HG02642 (cell line): ENCODE data around the gene FAM184B.

ENCODE experiments used
- ATAC-seq: cut with Tn5 transposase; IDR thresholded peaks from one replicate; pipeline ENCODE4 v1.9.1; 2021; ENCODE audit warnings: mild to moderate bottlenecking; ENCODE audit not compliant: unreplicated experiment, poor library complexity

FAM184B gene

GRCh38 chr4:17647176-17647806, 134.1 kb downstream of the FAM184B start:
- no peak for ATAC-seq

DNA sequence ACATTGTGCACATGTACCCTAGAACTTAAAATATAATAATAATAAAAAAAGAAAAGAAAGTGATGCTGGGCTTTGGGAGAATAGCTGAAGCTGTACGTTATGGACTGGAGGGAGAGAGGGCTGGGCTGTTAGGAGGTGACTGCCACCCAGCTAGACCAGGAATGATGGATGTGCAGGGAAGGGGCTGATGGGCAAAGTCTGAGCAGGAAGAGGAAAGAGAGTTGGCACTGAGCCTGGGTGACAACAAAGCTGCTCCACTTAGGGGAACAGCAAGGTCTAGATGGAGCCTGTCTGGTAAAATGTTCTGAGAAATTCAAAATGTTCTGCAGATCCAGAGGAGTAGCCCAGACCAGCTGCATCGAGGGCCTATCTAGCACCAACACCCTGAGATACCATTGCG, 134.7 kb downstream of the FAM184B start:
- ATAC-seq: no peak

- no peak for ATAC-seq
These were observed 139.0 kb downstream of the FAM184B start for GRCh38 chr4:17642398-17642783.

DNA sequence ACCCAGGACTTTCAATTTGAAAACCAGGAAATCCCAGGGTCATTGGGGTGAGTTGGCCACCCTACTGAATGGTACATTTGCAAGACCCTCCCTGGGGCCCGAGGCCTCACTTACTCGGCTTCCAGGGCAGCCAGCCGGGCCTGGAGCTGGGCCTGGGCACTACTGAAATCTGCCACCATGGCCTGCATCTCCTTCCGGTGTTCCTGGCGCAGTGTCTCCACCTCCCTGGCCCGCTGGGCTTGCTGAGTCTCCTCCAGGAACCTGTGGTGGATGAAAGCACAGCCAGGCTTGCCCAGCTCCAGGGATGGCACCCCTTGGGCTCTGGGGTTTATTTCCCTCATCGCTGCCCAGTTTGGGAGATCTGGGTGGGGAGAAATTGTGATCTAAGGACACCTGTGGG, 142.3 kb downstream of the FAM184B start:
- ATAC-seq: no peak

GRCh38 chr4:17636696-17637622, 144.5 kb downstream of the FAM184B start:
- peak; percentile 90 for ATAC-seq

DNA sequence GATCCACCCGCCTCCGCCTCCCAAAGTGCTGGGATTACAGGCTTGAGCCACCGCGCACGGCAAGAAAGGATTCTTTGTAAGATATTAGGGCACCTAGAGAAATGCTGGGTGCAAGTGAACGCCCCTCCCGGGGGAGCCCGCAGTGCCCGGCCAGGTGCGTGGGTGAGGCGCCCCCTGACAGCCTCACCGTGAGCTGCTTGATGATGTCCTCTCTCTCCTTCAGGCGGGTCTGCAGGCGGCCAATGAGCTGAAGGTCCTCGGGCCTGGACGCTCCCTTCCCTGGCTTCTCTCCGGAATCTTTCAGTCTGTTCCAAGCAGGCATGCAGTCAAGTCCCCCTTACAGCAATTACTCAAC, 145.1 kb downstream of the FAM184B start:
- peak; percentile 32 for ATAC-seq

DNA sequence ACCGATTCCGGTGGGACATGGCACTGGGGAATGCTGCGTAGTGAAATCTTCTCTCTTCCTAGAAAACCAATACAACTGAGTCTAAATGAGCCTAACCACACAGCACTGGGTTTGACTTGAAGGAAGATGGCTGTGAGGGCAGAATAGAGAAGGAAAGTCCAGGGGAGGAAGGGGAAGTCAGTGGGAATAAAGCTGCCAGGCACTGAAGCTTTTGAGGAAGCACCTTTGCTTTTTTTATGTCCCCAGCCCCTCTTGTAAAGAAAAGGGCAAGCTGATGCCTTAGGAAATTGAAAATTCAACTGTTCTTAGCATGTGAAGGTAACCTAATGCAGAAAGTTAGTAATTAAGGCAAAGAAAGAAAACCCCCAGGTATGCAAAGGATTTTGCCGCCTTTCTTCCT, 146.4 kb downstream of the FAM184B start:
- ATAC-seq: no peak

- ATAC-seq: no peak
These were observed 147.8 kb downstream of the FAM184B start for GRCh38 chr4:17633600-17633999.

- no peak for ATAC-seq
These were observed 151.2 kb downstream of the FAM184B start for GRCh38 chr4:17630228-17630627.

- no peak for ATAC-seq
These were observed 156.6 kb downstream of the FAM184B start for GRCh38 chr4:17624821-17625220.

DNA sequence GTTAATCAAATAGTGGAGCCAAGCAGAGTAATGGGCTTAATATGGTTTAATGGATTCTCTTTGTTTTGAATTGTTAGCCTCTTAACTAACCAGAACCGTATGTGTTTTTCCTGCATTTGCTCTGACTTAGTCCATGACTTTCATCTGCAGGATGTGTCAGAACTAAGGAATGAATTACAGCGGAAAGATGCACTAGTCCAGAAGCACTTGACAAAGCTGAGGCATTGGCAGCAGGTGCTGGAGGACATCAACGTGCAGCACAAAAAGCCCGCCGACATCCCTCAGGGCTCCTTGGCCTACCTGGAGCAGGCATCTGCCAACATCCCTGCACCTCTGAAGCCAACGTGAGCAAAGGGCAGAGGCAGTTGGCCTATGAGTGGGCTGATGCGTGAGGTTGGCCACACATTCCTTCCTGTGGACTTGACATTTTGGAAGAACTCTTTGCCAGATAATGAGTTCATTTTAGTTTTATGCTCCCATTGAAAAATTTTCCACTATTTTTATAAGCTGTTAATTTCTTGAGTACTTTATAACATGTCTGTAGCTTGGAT, 157.9 kb downstream of the FAM184B start:
- no peak for ATAC-seq

- no peak for ATAC-seq
These were observed 161.9 kb downstream of the FAM184B start for GRCh38 chr4:17619416-17620105.

- ATAC-seq: no peak
These were observed 162.5 kb downstream of the FAM184B start for GRCh38 chr4:17618926-17619325.

DNA sequence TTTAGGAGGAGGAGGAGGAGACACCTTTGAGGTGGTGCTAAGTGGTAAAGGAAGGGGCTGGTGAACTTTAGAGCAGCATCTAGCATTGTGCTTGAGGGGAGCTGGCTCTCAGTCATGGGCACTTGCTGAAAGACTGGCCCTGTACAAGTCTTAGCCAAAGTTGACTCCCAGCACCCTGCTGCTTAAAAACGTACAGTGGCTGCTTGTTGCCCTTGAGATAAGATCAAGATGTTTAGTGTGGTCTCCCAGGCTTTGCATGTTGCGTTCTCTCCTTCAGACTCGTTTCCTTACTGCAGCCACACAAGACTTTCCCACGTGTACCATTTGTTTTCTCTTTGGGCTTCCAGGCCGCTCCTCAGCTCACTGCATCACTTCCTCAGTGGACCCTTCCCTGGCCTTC, 165.1 kb downstream of the FAM184B start:
- no peak for ATAC-seq

DNA sequence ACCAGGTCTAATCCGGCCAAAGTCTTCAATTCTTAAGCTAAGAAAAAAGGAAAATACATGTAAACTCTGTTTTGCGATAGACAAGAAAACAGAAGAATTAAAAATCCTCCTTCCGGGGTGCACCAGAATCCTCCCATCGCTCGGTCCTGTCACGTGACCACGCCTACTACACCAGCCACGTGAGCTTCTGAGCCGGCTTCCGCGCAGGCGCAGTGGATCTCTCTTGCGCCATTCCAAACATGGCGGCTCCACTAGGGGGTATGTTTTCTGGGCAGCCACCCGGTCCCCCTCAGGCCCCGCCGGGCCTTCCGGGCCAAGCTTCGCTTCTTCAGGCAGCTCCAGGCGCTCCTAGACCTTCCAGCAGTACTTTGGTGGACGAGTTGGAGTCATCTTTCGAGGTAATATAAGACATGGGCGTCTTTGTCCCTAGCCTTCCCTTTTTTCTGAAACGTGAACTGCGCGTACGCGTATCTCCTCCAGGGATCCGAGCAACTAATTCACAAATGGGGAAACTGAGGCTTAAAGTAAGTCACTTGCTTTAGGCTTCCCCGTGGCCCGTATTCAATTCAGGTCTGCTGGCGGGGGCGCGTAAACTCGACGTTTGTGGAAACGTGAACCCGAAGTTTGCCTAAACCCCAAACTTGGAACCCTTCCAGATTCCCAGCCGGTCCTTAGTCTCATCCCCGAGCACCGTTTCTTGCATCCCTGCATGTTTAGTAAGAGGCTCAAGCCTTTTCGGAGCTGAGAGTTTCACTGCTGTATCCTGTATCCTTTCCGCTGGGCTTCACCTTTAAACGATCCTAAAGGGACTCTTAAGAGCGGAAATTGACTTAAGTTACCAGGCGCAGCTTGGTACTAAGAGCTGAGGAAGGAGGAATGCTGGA, 166.8 kb downstream of the FAM184B start, which contains the start of gene MED28:
TSS of gene MED28 (plus strand) at position 226 of the 884 bp plus-strand sequence. CDS start at position 240, 14 bp downstream.
- peak; percentile 95 for ATAC-seq

GRCh38 chr4:17613761-17614415, 167.5 kb downstream of the FAM184B start:
- ATAC-seq: peak; percentile 66

DNA sequence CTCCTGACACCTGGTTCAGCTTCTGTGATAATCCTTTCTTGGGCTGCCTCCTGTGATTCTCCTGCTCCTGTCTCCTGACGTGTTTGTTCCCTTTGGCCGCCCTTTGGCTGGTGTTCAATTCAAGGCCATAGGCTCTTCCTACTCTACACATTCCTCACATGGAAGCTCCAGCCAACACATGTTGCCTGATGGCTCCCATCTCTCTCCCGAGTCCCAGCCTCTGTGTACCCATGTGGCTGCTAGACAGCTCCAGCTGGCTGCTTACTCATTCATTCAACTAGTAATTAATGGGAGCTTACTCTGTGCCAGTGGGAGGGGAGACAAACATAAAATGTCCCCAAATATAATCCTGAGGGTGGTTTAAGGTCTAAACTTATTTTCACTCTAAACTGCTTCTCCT, 176.2 kb downstream of the FAM184B start:
- no peak for ATAC-seq

- ATAC-seq: no peak
These were observed 181.6 kb downstream of the FAM184B start for GRCh38 chr4:17599826-17600225.

DNA sequence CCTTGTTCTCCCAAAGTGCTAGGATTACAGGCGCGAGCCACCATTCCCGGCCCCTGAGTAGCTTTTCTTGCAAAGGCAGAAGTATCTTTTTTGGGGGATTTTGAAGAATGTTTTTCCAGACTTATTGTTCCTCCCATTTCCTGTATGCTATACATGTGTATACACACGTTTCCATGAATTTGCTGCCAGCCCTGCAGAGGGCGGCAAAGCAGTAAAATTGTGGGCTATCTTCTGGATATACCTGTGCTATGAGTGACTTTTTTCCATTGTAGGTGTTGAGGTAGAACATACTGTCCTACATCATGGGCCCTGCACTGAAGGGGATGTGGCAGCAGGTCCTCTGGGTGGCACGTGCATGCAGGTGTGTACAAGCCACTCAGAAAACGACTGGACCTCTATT, 183.9 kb downstream of the FAM184B start:
- ATAC-seq: no peak
